Measurements from ENCODE around the gene ETS1. TPM values are rescaled to one million over a fixed set of nuclear protein-coding genes. Genes with fewer than 3 reads are reported as not detected.

ETS1 gene
- total RNA-seq, 1 experiment from 2014 or later: 1.1 TPM

- no peak overlapping the region for H3K27ac Mint-ChIP-seq (ENCODE audit: unreplicated experiment)
- Histone ChIP-seq H3K9me3 (no peaks in the 10 kb centered on the region), H3K4me1 (peaks cover 3% of the 10 kb centered on the region; the same call in 1 of the 2 replicates), H3K36me3 (ENCODE audit: control insufficient read depth, insufficient read depth, low read length) (no peaks in the 10 kb centered on the region), H3K4me3 (ENCODE audit: low read depth, low read length) (no peak overlapping the region), H3K27me3 (replicated peaks; ENCODE audit: control insufficient read depth, insufficient read depth, low read length) (no peaks in the 10 kb centered on the region; the same call in 1 of the 2 replicates)
- H3K9me3 Mint-ChIP-seq (ENCODE audit: unreplicated experiment): no peaks in the 10 kb centered on the region
- CTCF ChIA-PET: no interaction called here
- intact Hi-C loops (cut with micrococcal nuclease; ENCODE audit: unreplicated experiment): no loop called here
- POLR2A ChIA-PET: no interaction called here
- no peak overlapping the region for H3K4me3 Mint-ChIP-seq (ENCODE audit: unreplicated experiment)
- peaks cover 12% of the 10 kb centered on the region for H3K4me1 Mint-ChIP-seq (ENCODE audit: low read depth, unreplicated experiment)
- H3K36me3 Mint-ChIP-seq (ENCODE audit: insufficient read depth, unreplicated experiment): no peaks in the 10 kb centered on the region
- DNase-seq: no peak
- no peak for TF ChIP-seq CTCF (IDR thresholded peaks at IDR 0.05; ENCODE audit: insufficient read depth in 1 of 2, low read depth in 1 of 2, low read length in 1 of 2, severe bottlenecking in 1 of 2, unreplicated experiment in 1 of 2)
- BruUV-seq (replicated peaks): no TSS peak
- H3K27me3 Mint-ChIP-seq (ENCODE audit: insufficient read depth, unreplicated experiment): peaks cover 15% of the 10 kb centered on the region
Measured at GRCh38 chr11:128549256-128549944, 38.0 kb downstream of the ETS1 start.

- no TSS peak for BruUV-seq (replicated peaks)
- TF ChIP-seq CTCF (IDR thresholded peaks at IDR 0.05; ENCODE audit: insufficient read depth in 1 of 2, low read depth in 1 of 2, low read length in 1 of 2, severe bottlenecking in 1 of 2, unreplicated experiment in 1 of 2): no peak
- no peak overlapping the region for H3K4me3 ChIP-seq (ENCODE audit: low read depth, low read length)
- no peak overlapping the region for H3K27ac Mint-ChIP-seq (ENCODE audit: unreplicated experiment)
- H3K4me1 ChIP-seq: peaks cover 3% of the 10 kb centered on the region; the same call in 1 of the 2 replicates
- peak in 1 of 2 experiments; percentile 38 for DNase-seq
- H3K4me3 Mint-ChIP-seq (ENCODE audit: unreplicated experiment): peak overlapping the region; percentile 7
- peaks cover 12% of the 10 kb centered on the region for H3K4me1 Mint-ChIP-seq (ENCODE audit: low read depth, unreplicated experiment)
- POLR2A ChIA-PET: no interaction called here
- no peaks in the 10 kb centered on the region for H3K9me3 Mint-ChIP-seq (ENCODE audit: unreplicated experiment)
- no peaks in the 10 kb centered on the region for H3K36me3 Mint-ChIP-seq (ENCODE audit: insufficient read depth, unreplicated experiment)
- CTCF ChIA-PET: interaction anchor here (0.7 kb wide), 1 partner anchor 13 kb away, joined by 8 read pairs; no protein-coding TSS in a partner anchor
- H3K36me3 ChIP-seq (ENCODE audit: control insufficient read depth, insufficient read depth, low read length): no peaks in the 10 kb centered on the region
- H3K27me3 ChIP-seq (replicated peaks; ENCODE audit: control insufficient read depth, insufficient read depth, low read length): no peaks in the 10 kb centered on the region; the same call in 1 of the 2 replicates
- no peaks in the 10 kb centered on the region for H3K9me3 ChIP-seq
- intact Hi-C loops (cut with micrococcal nuclease; ENCODE audit: unreplicated experiment): no loop called here
- H3K27me3 Mint-ChIP-seq (ENCODE audit: insufficient read depth, unreplicated experiment): peaks cover 16% of the 10 kb centered on the region
Measured at GRCh38 chr11:128548649-128549255, 38.6 kb downstream of the ETS1 start.

GRCh38 chr11:128547946-128548648, 39.3 kb downstream of the ETS1 start:
- POLR2A ChIA-PET: no interaction called here
- Mint-ChIP-seq H3K4me3 (ENCODE audit: unreplicated experiment) (peak overlapping the region; percentile 7), H3K27ac (ENCODE audit: unreplicated experiment) (no peak overlapping the region), H3K27me3 (ENCODE audit: insufficient read depth, unreplicated experiment) (peaks cover 21% of the 10 kb centered on the region), H3K36me3 (ENCODE audit: insufficient read depth, unreplicated experiment) (no peaks in the 10 kb centered on the region), H3K4me1 (ENCODE audit: low read depth, unreplicated experiment) (peaks cover 12% of the 10 kb centered on the region), H3K9me3 (ENCODE audit: unreplicated experiment) (no peaks in the 10 kb centered on the region)
- intact Hi-C loops (cut with micrococcal nuclease; ENCODE audit: unreplicated experiment): no loop called here
- Histone ChIP-seq H3K9me3 (no peaks in the 10 kb centered on the region), H3K27me3 (replicated peaks; ENCODE audit: control insufficient read depth, insufficient read depth, low read length) (no peaks in the 10 kb centered on the region; the same call in 1 of the 2 replicates), H3K36me3 (ENCODE audit: control insufficient read depth, insufficient read depth, low read length) (no peaks in the 10 kb centered on the region), H3K4me3 (ENCODE audit: low read depth, low read length) (no peak overlapping the region), H3K4me1 (peaks cover 3% of the 10 kb centered on the region; the same call in 1 of the 2 replicates)
- TF ChIP-seq CTCF (IDR thresholded peaks at IDR 0.05; ENCODE audit: insufficient read depth in 1 of 2, low read depth in 1 of 2, low read length in 1 of 2, severe bottlenecking in 1 of 2, unreplicated experiment in 1 of 2): no peak
- no peak for DNase-seq
- no TSS peak for BruUV-seq (replicated peaks)
- CTCF ChIA-PET: interaction anchor here (0.7 kb wide), 1 partner anchor 13 kb away, joined by 8 read pairs; no protein-coding TSS in a partner anchor

Measured in Caco-2 (cell line).